Activated naive CD8-positive, alpha-beta T cell treated with anti-CD3 and anti-CD28 coated beads, Interleukin-2, amount 50 U/mL, for 24 hours (primary cell): Measurements from ENCODE around the gene PLPP1.
A peak's percentile ranks its signal among the peaks of the same experiment; 100 is the strongest.
"Not testable (repeated sequence)": the region's sequence is repeated elsewhere in the genome, so short reads cannot be mapped to it uniquely, and the experiment has no call there.

ENCODE experiments used
- ATAC-seq: fragments of 150-1000 bp; cut with Tn5 transposase; one replicate; pipeline ENCODE4 v1.10.0; 2021
- DNase-seq: peaks from one replicate; pipeline ENCODE4 v3.0.0; 2021
- H3K27ac Mint-ChIP-seq: one replicate; pipeline ENCODE4 v1.8.0; 2021; ENCODE audit warnings: mild to moderate bottlenecking, mixed read lengths
- H3K27me3 Mint-ChIP-seq: one replicate; pipeline ENCODE4 v1.8.0; 2021; ENCODE audit warnings: mixed read lengths
- H3K36me3 Mint-ChIP-seq: one replicate; pipeline ENCODE4 v1.8.0; 2021; ENCODE audit warnings: low read depth, mixed read lengths
- H3K4me1 Mint-ChIP-seq: one replicate; pipeline ENCODE4 v1.8.0; 2021; ENCODE audit warnings: mixed read lengths
- H3K4me3 Mint-ChIP-seq: one replicate; pipeline ENCODE4 v1.8.0; 2021; ENCODE audit warnings: mild to moderate bottlenecking, moderate library complexity, mixed read lengths
- H3K9me3 Mint-ChIP-seq: one replicate; pipeline ENCODE4 v1.8.0; 2021; ENCODE audit warnings: mixed read lengths

The PLPP1 gene

DNA sequence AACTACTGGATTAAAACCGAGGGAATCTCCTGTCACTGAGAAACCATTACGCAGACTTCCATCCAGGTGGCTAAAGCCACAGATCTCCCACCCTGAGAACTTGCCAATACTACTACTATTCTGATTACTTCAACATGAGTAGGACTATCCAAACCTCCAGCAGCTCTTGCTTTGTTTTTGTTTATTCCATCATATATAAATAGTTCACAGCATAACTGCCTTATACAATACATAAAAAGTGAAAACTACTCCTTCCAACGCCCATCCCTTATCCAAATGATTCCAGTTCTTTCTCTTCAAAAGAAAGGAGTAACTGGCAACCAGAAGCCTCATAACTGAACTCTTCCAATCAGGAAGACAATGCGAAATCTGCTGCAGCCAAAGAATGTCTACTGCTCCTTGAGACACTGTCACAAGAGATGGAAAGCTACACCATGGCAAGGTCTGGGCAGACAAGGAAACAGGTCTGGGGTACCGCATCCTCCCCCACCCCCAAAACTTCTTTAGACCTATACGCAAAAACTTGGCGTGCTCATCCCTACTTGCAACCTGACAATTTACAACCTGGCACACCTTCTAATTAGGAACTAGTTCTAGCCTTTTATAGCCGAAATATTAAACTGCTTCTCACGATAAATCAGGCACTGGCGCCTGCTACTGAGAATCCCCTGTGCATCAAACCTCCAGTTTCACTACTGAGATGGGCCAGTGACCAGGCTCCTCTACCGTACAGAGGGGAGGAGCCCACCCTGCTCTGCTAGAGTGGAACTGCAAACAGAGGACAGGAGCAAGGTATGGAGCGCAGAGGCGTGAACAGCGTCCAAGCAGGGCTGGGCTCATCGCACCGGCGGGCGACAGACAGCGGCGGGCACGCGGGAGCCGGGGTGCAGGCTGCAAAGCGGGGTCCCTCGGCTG is 986 bp downstream of the PLPP1 start:
- ATAC-seq (peak; percentile 68), DNase-seq (no peak)
- Mint-ChIP-seq H3K4me3 (peak overlapping the region; percentile 92), H3K9me3 (no peaks in the 10 kb centered on the region), H3K4me1 (peaks cover 36% of the 10 kb centered on the region), H3K27ac (peak overlapping the region; percentile 70), H3K27me3 (no peaks in the 10 kb centered on the region), H3K36me3 (peaks cover 9% of the 10 kb centered on the region)

DNA sequence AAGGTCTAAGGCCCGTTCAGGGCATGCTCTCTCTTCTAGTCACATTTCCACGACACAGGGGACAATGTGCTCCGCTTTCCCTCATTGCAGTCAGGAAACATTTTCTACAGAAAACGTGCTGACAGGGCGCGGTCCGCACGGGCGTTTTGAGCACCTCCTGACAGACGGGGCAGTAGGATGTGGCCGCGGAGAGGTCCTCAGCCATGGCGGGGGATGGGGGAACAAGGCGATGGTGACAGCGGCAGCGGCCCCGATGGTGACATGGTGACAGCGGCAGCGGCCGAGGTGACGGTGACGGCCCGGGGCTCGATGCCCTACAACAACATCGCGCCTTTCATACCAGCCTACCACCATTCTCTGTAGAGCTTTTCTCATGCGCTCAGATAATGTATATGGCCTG is 4.1 kb downstream of the PLPP1 start:
- Mint-ChIP-seq H3K36me3 (peaks cover 14% of the 10 kb centered on the region), H3K27ac (no peak overlapping the region), H3K4me3 (no peak overlapping the region), H3K9me3 (no peaks in the 10 kb centered on the region), H3K27me3 (no peaks in the 10 kb centered on the region), H3K4me1 (peaks cover 29% of the 10 kb centered on the region)
- no peak for ATAC-seq
- DNase-seq, result no peak

DNA sequence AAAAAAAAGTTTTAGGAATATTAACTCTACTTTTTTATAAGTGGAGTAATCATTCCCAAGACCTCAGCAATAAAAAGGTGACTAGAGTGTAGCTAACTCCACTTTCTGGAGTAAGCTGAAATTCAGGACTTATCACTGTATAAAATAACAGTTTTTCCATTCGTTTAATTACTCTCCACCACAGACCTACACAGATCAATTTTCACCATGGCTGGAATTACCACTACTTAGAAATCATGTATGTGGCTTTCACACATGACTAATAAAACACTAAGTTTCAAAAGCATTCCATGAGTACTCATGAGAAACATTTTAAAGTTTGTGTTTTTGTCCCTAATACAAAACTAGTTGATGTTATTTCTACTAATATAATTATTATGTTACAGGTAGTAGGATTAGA is 9.9 kb downstream of the PLPP1 start:
- no peaks in the 10 kb centered on the region for H3K27me3 Mint-ChIP-seq
- H3K4me1 Mint-ChIP-seq, result peaks cover 23% of the 10 kb centered on the region
- no peaks in the 10 kb centered on the region for H3K9me3 Mint-ChIP-seq
- no peak for DNase-seq
- ATAC-seq, result peak; percentile 88
- H3K27ac Mint-ChIP-seq, result no peak overlapping the region
- peaks cover 11% of the 10 kb centered on the region for H3K36me3 Mint-ChIP-seq
- no peak overlapping the region for H3K4me3 Mint-ChIP-seq

DNA sequence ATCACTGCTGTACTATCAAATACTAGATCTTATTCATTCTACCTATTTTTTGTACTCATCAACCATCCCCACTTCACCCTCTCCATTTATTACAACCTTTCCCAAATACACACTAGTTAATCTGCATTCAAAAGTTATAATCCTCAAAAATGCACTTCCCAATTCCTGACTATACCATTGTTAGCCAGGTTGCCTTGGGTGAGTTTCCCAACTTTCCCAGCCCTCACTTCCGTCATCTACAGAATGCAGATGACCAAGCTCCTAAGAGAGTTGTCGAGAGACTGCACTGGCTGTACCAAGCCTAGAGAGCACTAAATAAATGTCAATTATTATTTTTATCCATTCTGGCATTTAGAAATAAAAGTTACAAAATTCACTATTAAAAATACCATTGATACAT is 11.5 kb downstream of the PLPP1 start:
- Mint-ChIP-seq H3K4me1 (peaks cover 23% of the 10 kb centered on the region), H3K27ac (no peak overlapping the region), H3K9me3 (no peaks in the 10 kb centered on the region), H3K27me3 (no peaks in the 10 kb centered on the region), H3K36me3 (peaks cover 11% of the 10 kb centered on the region), H3K4me3 (no peak overlapping the region)
- DNase-seq (no peak), ATAC-seq (no peak)

DNA sequence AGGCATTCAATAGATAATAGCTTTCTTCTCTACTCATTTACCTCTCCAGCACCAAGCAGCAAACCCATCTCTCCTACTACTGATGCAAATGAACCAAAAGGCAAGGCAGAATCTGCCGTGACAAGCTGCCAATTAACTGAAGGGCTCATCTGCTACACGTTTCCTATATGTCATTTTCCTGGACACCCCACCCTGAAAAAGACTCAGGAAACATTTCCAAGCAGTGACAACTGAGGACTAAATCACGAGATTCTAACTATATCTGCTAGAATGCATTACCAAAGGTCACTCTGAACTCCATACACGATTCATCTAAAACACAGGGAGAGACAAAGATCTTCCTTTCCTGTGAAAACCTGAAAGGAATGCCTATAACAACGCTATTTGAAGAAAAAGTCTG is 12.9 kb downstream of the PLPP1 start:
- Mint-ChIP-seq H3K4me1 (peaks cover 26% of the 10 kb centered on the region), H3K27me3 (no peaks in the 10 kb centered on the region), H3K27ac (no peak overlapping the region), H3K36me3 (peaks cover 13% of the 10 kb centered on the region), H3K4me3 (no peak overlapping the region), H3K9me3 (no peaks in the 10 kb centered on the region)
- no peak for ATAC-seq
- no peak for DNase-seq

DNA sequence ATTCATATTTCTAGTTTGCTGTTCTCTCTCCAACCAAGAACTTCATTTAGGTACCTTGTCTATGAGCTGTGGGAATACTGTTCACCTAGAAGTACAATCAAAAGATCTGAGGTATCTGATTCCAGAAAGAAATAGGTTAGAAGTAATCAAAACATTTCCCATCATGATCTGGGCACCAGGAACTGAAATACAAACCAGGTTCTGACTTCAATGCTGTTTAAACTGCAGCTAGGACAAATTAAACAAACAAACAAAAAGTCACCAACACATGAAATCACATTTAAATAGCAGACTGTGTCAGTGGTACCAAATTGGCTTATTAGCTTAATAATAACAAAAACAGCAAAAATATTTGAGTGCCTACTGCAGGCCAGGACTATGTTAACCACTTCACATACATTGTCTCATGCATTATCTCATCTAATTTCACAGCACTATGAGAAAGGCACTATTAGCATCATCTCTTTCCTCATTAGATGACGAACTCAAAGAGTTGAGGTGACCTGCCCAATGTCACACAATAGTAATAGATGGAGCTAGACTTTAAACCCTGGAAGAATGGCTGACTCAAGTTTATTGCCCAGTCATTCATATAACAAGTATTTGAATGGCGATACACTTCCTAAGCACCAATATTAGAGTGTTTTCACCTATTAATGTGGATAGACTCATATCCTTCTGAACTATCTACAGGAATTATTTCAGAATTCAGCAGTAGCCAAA is 14.5 kb downstream of the PLPP1 start:
- Mint-ChIP-seq H3K9me3 (no peaks in the 10 kb centered on the region), H3K36me3 (peaks cover 8% of the 10 kb centered on the region), H3K27ac (no peak overlapping the region), H3K4me1 (peaks cover 18% of the 10 kb centered on the region), H3K4me3 (no peak overlapping the region), H3K27me3 (no peaks in the 10 kb centered on the region)
- no peak for ATAC-seq
- no peak for DNase-seq

DNA sequence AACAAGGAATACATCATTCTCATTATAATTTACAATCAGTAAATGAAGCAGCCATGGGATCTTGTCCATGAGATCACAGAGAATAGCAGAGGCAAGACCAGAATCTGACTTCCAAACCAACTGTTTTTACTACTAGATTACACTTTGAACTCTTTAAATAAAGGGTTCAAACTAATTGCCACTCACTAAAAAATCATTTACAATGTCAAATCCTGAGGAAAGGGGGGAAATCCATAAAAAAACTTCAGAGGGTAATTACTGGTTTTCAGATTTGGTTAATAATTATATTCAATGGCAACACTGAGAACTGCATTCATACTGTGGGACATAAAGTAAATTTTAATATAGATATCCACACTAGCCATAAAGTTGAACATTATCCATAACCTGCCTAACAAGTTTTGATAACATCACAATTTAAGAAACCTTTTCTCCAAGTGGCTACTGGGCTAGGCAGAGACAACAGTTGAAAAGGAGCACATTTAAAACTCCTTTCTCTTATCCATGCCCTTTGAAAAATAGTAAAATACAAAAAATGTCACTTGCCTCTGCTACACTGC is 15.9 kb downstream of the PLPP1 start:
- DNase-seq (no peak), ATAC-seq (no peak)
- Mint-ChIP-seq H3K27me3 (no peaks in the 10 kb centered on the region), H3K4me3 (no peak overlapping the region), H3K27ac (no peak overlapping the region), H3K9me3 (no peaks in the 10 kb centered on the region), H3K36me3 (peaks cover 8% of the 10 kb centered on the region), H3K4me1 (peaks cover 9% of the 10 kb centered on the region)

DNA sequence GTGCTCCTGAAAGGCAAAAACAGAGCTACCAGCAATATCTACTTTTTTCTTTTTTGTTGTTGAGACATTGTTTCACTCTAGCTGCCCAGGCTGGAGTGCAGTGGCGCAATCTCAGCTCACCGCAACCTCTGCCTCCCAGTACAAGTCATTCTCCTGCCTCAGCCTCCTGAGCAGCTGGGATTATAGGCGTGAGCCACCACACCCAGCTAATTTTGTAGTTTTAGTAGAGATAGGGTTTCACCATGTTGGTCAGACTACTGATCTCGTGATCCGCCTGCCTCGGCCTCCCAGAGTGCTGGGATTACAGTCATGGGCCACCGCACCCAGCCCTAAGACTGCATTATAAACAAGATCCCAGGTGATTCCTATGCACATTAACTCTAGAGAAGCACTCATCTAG is 17.0 kb downstream of the PLPP1 start:
- Mint-ChIP-seq H3K27ac (no peak overlapping the region), H3K4me1 (peaks cover 9% of the 10 kb centered on the region), H3K27me3 (no peaks in the 10 kb centered on the region), H3K9me3 (no peaks in the 10 kb centered on the region), H3K4me3 (no peak overlapping the region), H3K36me3 (peaks cover 8% of the 10 kb centered on the region)
- DNase-seq (no peak), ATAC-seq (no peak)

DNA sequence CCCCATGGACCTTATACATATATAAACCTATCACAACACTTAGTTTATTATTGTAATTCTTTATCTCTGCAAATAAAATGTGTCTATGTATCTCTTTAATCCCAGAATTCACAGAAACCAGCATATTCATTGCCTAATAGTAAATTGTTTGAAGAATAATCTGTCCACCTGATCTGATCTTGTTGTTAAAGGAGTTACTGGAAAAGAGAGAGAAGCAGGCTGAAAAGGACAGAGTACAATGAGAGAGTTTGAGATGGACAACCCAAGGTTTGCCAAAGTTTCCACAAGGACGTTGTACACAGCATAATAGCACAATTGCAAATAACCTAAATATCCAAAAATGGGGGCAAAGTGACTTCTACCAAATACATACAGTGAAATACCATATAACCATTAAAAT is 23.8 kb downstream of the PLPP1 start:
- no peaks in the 10 kb centered on the region for H3K9me3 Mint-ChIP-seq
- ATAC-seq, result no peak
- no peak overlapping the region for H3K27ac Mint-ChIP-seq

DNA sequence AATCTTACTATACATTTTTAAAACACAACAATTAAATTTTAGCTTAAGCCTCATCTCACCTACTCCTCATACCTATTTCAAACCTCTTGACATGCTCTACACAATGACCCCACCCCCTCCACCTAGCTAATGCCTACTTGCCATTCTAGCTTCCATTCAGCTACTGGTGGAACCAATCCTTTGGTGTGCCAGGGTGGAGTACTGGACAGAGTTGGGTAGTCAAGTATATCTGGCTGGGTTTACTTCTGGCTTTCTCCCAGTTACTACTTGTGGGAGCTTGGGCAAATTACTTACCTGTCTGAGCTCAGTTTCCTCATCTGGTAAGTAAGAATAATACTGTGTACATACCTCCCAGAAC is 24.3 kb downstream of the PLPP1 start:
- Mint-ChIP-seq H3K9me3 (no peaks in the 10 kb centered on the region), H3K27ac (no peak overlapping the region), H3K4me1 (peaks cover 18% of the 10 kb centered on the region), H3K27me3 (no peaks in the 10 kb centered on the region), H3K36me3 (no peaks in the 10 kb centered on the region), H3K4me3 (no peak overlapping the region)
- no peak for ATAC-seq
- no peak for DNase-seq

More for the DNA sequence above, 23.8 kb downstream of the PLPP1 start:
- H3K4me3 Mint-ChIP-seq, result no peak overlapping the region
- H3K36me3 Mint-ChIP-seq, result no peaks in the 10 kb centered on the region
- H3K4me1 Mint-ChIP-seq, result peaks cover 19% of the 10 kb centered on the region
- H3K27me3 Mint-ChIP-seq, result no peaks in the 10 kb centered on the region
- no peak for DNase-seq

DNA sequence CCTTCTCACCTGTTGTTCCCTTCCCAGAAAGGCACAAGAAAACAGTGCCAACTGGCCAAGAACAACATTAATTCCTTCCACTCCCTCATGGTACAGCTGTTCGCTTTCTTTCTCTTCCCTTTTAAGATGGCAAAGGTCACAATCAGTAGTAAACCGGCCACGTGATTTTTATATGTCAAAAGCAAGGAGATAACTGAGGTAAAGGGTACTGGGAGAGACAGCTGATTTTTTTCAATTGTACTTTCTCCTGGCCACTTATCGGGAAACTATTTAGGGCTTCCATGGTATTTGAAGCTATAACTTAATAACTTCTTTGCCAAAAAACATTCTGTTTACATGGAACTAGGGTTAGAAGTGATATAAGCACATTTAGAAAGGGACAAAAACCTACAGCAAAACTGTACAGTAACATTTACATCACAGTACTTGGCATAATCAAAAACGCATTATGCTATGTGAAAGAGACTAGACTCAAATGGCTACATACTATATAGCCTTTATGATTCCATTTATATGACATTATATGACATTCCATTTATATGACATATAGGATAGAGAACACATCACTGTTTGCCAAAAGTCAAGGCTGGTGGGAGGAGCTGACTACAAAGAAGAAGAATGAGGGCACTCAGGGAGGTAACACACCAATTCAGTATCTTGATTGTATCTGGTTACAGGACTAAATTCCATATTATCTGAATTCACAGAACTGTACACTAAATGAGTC is 24.8 kb downstream of the PLPP1 start:
- Mint-ChIP-seq H3K36me3 (no peaks in the 10 kb centered on the region), H3K4me3 (no peak overlapping the region), H3K27me3 (no peaks in the 10 kb centered on the region), H3K27ac (no peak overlapping the region), H3K4me1 (peaks cover 20% of the 10 kb centered on the region), H3K9me3 (no peaks in the 10 kb centered on the region)
- ATAC-seq, result no peak
- DNase-seq, result no peak

DNA sequence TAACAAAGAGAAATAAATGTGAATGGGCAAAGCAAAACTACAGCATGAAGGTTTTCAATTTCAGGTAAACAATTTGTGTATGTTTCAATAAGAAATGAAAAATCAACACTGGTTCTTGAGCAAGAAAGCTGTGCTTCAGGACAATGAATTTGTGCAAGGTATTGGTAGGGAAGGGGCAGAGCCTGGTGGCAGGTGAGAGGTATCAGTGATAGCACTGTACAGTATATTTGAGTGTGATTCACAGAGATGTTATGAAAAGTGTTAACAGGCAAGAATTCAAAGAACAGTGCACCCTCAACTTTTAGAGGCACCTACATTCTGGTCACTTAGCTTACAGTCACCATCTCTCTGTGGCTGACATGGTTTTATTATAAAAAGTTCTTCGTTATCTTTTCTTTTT is 25.7 kb downstream of the PLPP1 start:
- Mint-ChIP-seq H3K4me1 (peaks cover 19% of the 10 kb centered on the region), H3K27ac (no peak overlapping the region), H3K4me3 (no peak overlapping the region), H3K27me3 (no peaks in the 10 kb centered on the region), H3K9me3 (no peaks in the 10 kb centered on the region), H3K36me3 (peaks cover 2% of the 10 kb centered on the region)
- DNase-seq, result no peak
- no peak for ATAC-seq

DNA sequence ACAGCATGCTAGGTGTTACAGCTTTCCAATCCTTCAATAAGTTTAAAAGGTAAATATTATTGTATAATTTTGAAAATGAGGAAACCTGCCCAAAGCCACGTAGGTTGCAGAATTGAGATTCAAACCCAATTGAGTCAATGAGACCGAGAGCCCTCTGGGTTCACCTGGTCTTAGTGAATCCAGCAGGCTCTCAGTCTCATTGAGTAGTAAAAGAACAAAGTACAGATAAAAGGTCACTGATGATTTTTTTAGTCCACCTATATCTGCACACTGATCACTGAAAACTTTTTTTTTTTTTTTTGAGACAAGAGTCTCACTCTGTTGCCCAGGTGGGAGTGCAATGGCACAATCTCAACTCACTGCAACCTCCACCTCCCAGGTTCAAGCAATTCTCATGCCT is 27.2 kb downstream of the PLPP1 start:
- Mint-ChIP-seq H3K9me3 (no peaks in the 10 kb centered on the region), H3K4me1 (peaks cover 27% of the 10 kb centered on the region), H3K27ac (no peak overlapping the region), H3K4me3 (no peak overlapping the region), H3K27me3 (no peaks in the 10 kb centered on the region), H3K36me3 (peaks cover 2% of the 10 kb centered on the region)
- ATAC-seq (no peak), DNase-seq (no peak)

DNA sequence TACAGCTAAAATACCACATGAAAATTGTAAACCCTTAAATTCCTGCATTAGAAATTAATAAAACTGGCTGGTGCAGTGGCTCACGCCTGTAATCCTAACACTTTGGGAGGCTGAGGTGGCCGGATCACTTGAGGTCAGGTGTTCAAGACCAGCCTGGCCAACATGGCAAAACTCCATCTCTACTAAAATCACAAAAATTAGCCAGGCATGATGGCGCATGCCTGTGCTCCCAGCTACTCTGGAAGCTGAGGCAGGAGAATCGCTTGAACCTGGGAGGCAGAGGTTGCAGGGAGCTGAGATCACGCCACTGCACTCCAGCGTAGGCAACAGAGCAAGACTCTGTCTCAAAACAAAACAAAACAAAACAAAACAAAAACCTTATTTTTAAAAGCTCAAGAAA is 29.1 kb downstream of the PLPP1 start:
- H3K27me3 Mint-ChIP-seq, DNase-seq: not testable (repeated sequence)

More for the DNA sequence above, 29.1 kb downstream of the PLPP1 start:
- H3K4me3 Mint-ChIP-seq, H3K36me3 Mint-ChIP-seq, H3K9me3 Mint-ChIP-seq, H3K27ac Mint-ChIP-seq, ATAC-seq: not testable (repeated sequence)
- peaks cover 28% of the 10 kb centered on the region for H3K4me1 Mint-ChIP-seq
